Stomach smooth muscle (tissue), 2 donors: ENCODE results near the gene PLAAT5.
"Not testable (repeated sequence)": the region's sequence is repeated elsewhere in the genome, so short reads cannot be mapped to it uniquely, and the experiment has no call there.

ENCODE experiments used
- H3K27ac ChIP-seq: one replicate; pipeline ENCODE4 v1.7.0; 2013; ENCODE audit warnings: mild to moderate bottlenecking, low read length, inconsistent platforms
- H3K27me3 ChIP-seq, 2 donors: one replicate each; pipeline ENCODE4 v1.7.0; 2013; ENCODE audit warnings: low read length in 2 of 2; ENCODE audit not compliant: insufficient read depth in 2 of 2, control insufficient read depth in 1 of 2
- H3K36me3 ChIP-seq, 2 donors: one replicate each; pipeline ENCODE4 v1.7.0; 2013; ENCODE audit warnings: low read length in 2 of 2; ENCODE audit not compliant: control insufficient read depth in 2 of 2, insufficient read depth in 2 of 2
- H3K4me1 ChIP-seq: one replicate; pipeline ENCODE4 v1.7.0; 2013; ENCODE audit warnings: low read length; ENCODE audit not compliant: control insufficient read depth, insufficient read depth
- H3K4me3 ChIP-seq, 2 donors: one replicate each; pipeline ENCODE4 v1.7.0; 2013; ENCODE audit warnings: low read length in 2 of 2
- H3K9ac ChIP-seq, 2 donors: one replicate each; pipeline ENCODE4 v1.7.0; 2013; ENCODE audit warnings: low read length in 2 of 2, mild to moderate bottlenecking in 1 of 2
- H3K9me3 ChIP-seq, 2 donors: one replicate each; pipeline ENCODE4 v1.7.0; 2013; ENCODE audit warnings: low read length in 2 of 2; ENCODE audit not compliant: control insufficient read depth in 2 of 2
- donor health status: healthy.
- donor health status: Pancreatic carcinoma.

PLAAT5 gene

DNA sequence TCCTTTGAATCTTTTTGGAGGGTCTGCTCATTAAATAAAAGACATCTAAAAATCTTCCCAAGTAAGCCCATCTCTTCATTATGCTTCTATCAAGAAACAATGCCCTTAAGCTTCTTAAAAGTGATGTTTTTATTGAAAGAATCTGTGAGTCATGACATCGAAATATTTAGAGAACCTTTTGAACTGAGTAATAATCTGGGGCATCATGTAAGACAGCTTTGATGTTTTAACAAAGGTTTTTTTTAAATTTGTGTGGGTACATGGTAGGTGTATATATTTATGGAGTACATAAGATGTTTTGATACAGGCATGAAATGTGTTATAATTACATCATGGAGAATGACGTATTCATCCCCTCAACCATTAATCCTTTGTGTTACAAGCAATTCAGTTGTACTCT, 46.8 kb downstream of the PLAAT5 start:
- no peaks in the 10 kb centered on the region for H3K9me3 ChIP-seq
- no peaks in the 10 kb centered on the region for H3K4me1 ChIP-seq
- no peak overlapping the region for H3K4me3 ChIP-seq

DNA sequence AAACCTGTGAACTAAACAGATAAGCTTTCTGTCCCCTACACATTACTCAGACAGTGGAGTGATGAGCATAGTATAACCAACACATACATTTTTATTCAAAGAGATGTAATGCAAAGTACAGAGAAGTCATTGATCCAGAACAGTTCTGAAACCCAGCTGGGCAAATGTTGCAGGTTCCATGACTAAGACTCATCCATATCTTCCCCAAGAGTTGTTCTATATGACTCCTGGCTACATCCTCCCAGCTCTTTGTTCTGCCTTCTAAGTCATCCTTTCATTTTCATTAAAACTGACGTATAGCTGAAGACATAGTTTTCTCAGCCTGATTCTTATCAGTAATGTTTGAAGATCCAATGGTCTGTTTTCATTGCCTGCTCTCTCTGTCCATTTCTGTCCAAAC, 47.3 kb downstream of the PLAAT5 start:
- H3K27me3 ChIP-seq = no peaks in the 10 kb centered on the region
- H3K36me3 ChIP-seq = no peaks in the 10 kb centered on the region
- no peak overlapping the region for H3K4me3 ChIP-seq
- no peaks in the 10 kb centered on the region for H3K4me1 ChIP-seq
- H3K9ac ChIP-seq = no peak overlapping the region
- no peaks in the 10 kb centered on the region for H3K9me3 ChIP-seq
- H3K27ac ChIP-seq = no peak overlapping the region

More for the DNA sequence above, 46.8 kb downstream of the PLAAT5 start:
- Histone ChIP-seq H3K27ac (no peak overlapping the region), H3K27me3 (no peaks in the 10 kb centered on the region), H3K36me3 (no peaks in the 10 kb centered on the region), H3K9ac (no peak overlapping the region)

DNA sequence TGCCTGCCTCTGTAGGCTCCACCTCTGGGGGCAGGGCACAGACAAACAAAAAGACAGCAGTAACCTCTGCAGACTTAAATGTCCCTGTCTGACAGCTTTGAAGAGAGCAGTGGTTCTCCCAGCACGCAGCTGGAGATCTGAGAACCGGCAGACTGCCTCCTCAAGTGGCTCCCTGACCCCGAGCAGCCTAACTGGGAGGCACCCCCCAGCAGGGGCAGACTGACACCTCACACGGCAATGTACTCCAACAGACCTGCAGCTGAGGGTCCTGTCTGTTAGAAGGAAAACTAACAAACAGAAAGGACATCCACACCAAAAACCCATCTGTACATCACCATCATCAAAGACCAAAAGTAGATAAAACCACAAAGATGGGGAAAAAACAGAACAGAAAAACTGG, 55.1 kb downstream of the PLAAT5 start:
- not testable (repeated sequence) for H3K27me3 ChIP-seq, H3K27ac ChIP-seq, H3K9ac ChIP-seq, H3K4me3 ChIP-seq, H3K4me1 ChIP-seq, H3K9me3 ChIP-seq, H3K36me3 ChIP-seq

DNA sequence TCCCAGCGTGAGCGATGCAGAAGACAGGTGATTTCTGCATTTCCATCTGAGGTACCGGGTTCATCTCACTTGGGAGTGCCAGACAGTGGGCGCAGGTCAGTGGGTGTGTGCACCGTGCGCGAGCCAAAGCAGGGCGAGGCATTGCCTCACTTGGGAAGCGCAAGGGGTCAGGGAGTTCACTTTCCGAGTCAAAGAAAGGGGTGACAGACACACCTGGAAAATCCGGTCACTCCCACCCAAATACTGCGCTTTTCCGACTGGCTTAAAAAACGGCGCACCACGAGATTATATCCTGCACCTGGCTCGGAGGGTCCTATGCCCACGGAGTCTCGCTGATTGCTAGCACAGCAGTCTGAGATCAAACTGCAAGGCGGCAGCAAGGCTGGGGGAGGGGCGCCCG, 55.6 kb downstream of the PLAAT5 start:
- not testable (repeated sequence) for H3K36me3 ChIP-seq, H3K4me3 ChIP-seq, H3K27me3 ChIP-seq

DNA sequence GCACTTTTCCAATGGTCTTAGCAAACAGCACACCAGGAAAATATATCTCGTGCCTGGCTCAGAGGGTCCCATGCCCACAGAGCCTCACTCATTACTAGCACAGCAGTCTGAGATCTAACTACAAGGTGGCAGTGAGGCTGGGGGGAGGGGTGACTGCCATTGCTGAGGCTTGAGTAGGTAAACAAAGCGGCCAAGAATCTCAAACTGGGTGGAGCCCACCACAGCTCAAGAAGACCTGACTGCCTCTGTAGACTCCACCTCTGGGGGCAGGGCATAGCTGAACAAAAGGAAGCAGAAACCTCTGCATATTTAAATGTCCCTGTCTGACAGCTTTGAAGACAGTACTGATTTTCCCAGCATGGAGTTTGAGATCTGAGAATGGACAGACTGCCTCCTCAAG, 60.2 kb downstream of the PLAAT5 start:
- not testable (repeated sequence) for H3K27ac ChIP-seq, H3K36me3 ChIP-seq, H3K9me3 ChIP-seq, H3K9ac ChIP-seq, H3K4me1 ChIP-seq, H3K27me3 ChIP-seq, H3K4me3 ChIP-seq

More for the DNA sequence above, 55.6 kb downstream of the PLAAT5 start:
- not testable (repeated sequence) for H3K4me1 ChIP-seq, H3K27ac ChIP-seq, H3K9me3 ChIP-seq, H3K9ac ChIP-seq

DNA sequence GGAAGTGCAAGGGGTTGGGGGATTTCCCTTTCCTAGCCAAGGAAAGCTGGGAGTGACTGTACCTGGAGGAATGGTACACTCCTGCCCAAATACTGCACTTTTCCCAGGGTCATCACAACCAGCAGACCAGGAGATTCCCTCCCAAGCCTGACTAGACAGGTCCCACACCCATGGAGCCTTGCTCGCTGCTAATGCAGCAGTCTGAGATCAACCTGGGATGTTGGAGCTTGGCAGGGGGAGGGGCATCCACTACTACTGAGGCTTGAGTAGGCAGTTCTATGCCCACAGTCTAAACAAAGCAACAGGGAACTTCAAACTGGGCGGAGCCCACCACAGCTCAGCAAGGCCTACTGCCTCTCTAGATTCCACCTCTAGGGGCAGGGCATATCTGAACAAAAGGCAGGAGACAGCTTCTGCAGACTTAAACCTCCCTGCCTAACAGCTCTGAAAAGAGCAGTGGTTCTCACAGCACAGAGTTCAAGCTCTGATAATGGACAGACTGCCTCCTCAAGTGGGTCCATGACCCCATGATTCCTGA, 62.9 kb downstream of the PLAAT5 start:
- Histone ChIP-seq H3K36me3 (no peaks in the 10 kb centered on the region), H3K27me3 (no peaks in the 10 kb centered on the region), H3K9me3 (no peaks in the 10 kb centered on the region), H3K27ac (no peak overlapping the region), H3K4me3 (no peak overlapping the region), H3K9ac (no peak overlapping the region), H3K4me1 (no peaks in the 10 kb centered on the region)

DNA sequence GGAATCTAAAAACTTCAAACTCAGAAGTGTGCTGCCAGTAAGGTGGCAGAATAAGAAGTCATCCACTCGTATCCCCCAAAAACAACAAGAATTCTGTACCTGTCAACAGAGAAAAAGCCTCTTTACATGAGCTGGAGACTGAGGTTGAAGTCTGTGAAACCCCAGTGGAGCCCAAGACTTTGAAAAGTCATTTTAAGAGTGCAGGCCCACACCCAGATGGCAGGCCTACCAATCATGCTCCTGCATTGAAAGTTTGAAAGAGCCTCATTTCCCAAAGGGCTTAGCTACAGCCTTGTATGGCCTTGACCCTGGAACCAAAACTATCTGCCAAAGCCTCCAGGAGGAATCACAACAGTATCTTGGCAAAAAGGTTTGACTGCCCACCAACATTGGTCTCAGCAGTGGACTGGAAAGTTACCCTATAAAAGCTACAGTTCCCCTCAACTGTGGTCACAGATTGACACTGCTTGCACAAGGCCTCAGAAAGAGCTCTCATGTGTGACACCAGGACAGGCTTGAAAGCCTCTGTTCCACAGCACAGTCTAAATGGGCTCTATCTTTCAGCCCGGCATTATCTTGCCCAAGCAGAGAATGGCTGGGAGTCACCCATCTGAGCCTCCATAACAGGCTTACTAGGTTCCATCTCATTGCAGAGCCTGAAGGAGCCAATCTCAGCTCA, 73.7 kb downstream of the PLAAT5 start:
- Histone ChIP-seq H3K9me3 (peaks cover 0 to 5% of the 10 kb centered on the region in 2 donors), H3K4me1 (no peaks in the 10 kb centered on the region), H3K36me3 (no peaks in the 10 kb centered on the region), H3K4me3 (no peak overlapping the region), H3K9ac (no peak overlapping the region), H3K27ac (no peak overlapping the region), H3K27me3 (no peaks in the 10 kb centered on the region)
